ENCODE results near the gene ZNF507.

- no peak for TF ChIP-seq CTCF (conservative IDR thresholded peaks at IDR 0.05; ENCODE audit: low read length)
- TF ChIP-seq EZH2phosphoT487 (IDR thresholded peaks at IDR 0.05; ENCODE audit: borderline replicate concordance, low read depth, low read length) = no peak
These were observed 42.4 kb downstream of the ZNF507 start for GRCh38 chr19:32387701-32388392.

Measured in OCI-LY7 (cell line).